Activated CD4-positive, alpha-beta T cell treated with anti-CD3 and anti-CD28 coated beads, Interleukin-2, amount 10 ng/mL, durations not matched to agents 7 days and 5 days (primary cell): ENCODE results near the gene CPA3. TPM values are rescaled to one million over a fixed set of nuclear protein-coding genes. Genes with fewer than 3 reads are reported as not detected.
A peak's percentile ranks its signal among the peaks of the same experiment; 100 is the strongest.

Experiments
- CTCF ChIA-PET: fragments of 350-600 bp; sonication (Branson Sonifier 250); formaldehyde crosslinking; loops from one replicate; lab custom pipeline; 2021; ENCODE audit warnings: antibody characterized with exemption; lab: Charles Lee
- POLR2A ChIA-PET: fragments of 350-600 bp; sonication (Branson Sonifier 250); formaldehyde crosslinking; loops from one replicate; lab custom pipeline; 2021; ENCODE audit warnings: antibody characterized with exemption; lab: Charles Lee
- DNase-seq: peaks from one replicate; pipeline ENCODE4 v3.0.0-alpha.2; 2020
- H3K27ac Mint-ChIP-seq: one replicate; pipeline ENCODE4 v1.8.0; 2021; ENCODE audit warnings: mild to moderate bottlenecking, moderate library complexity, mixed read lengths
- H3K27me3 Mint-ChIP-seq: one replicate; pipeline ENCODE4 v1.8.0; 2021; ENCODE audit warnings: mixed read lengths
- H3K36me3 Mint-ChIP-seq: one replicate; pipeline ENCODE4 v1.8.0; 2021; ENCODE audit warnings: low read depth, mixed read lengths
- H3K4me1 Mint-ChIP-seq: one replicate; pipeline ENCODE4 v1.8.0; 2021; ENCODE audit warnings: mixed read lengths
- H3K4me3 Mint-ChIP-seq: one replicate; pipeline ENCODE4 v1.8.0; 2021; ENCODE audit warnings: mild to moderate bottlenecking, moderate library complexity, mixed read lengths
- H3K9me3 Mint-ChIP-seq: one replicate; pipeline ENCODE4 v1.8.0; 2021; ENCODE audit warnings: mixed read lengths
- total RNA-seq, 2 experiments: library from RNA; stranded (reverse); gene quantifications; one replicate each; pipeline ENCODE4 v1.2.3, GENCODE V29; 2021

Gene CPA3
- total RNA-seq, 2 experiments from 2014 or later = not detected

DNA sequence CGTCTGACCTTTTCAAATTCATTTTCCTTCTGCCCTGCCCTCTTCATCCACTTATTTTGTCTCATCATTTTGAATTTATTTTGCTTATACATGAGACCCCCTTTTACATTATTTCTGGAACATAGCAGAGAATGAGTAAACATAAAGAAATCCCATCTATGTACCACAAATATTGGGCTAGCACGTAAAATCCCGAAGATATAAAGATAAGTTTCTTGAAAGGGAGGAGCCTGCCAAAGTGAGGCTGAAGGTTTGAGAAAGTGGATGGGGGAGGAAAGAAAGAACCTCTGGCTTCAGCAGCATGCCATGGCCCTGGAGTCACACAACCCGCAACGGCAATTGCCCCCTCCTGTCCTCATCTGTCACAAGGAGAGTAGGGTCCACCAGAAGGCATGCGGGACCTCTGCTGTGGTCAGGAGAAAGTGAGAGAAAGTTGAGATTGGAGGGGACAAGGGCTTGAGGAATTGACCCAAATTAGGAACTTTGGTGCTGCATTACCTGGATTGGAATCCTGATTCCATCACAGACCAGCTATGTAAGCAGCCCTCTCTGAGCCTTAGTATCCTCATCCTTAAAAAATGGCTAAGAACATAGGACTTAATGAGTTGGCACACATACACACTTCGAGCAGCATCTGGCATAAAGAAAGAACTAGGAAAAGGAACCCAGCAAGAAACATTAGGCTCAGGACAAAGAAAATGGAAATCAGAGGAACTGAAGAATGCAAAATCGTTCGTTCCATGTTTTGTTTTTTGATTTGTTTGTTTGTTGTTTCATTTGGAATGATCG is 72.6 kb downstream of the CPA3 start:
- Mint-ChIP-seq H3K36me3 (no peaks in the 10 kb centered on the region), H3K4me3 (no peak overlapping the region), H3K27ac (no peak overlapping the region), H3K9me3 (no peaks in the 10 kb centered on the region), H3K4me1 (no peaks in the 10 kb centered on the region), H3K27me3 (peaks cover 26% of the 10 kb centered on the region)
- CTCF ChIA-PET = no interaction called here
- DNase-seq = no peak
- POLR2A ChIA-PET = no interaction called here

- H3K4me3 Mint-ChIP-seq = no peak overlapping the region
- H3K27me3 Mint-ChIP-seq = peaks cover 23% of the 10 kb centered on the region
- ChIA-PET POLR2A (no interaction called here), CTCF (no interaction called here)
- no peaks in the 10 kb centered on the region for H3K9me3 Mint-ChIP-seq
- H3K36me3 Mint-ChIP-seq = no peaks in the 10 kb centered on the region
- no peaks in the 10 kb centered on the region for H3K4me1 Mint-ChIP-seq
- no peak overlapping the region for H3K27ac Mint-ChIP-seq
- DNase-seq = no peak
These were observed 73.2 kb downstream of the CPA3 start for GRCh38 chr3:148938306-148938705.

GRCh38 chr3:148938936-148939335 is 73.8 kb downstream of the CPA3 start:
- no peaks in the 10 kb centered on the region for H3K9me3 Mint-ChIP-seq

GRCh38 chr3:148940983-148941382 is 75.9 kb downstream of the CPA3 start:
- no peak for DNase-seq
- ChIA-PET POLR2A (no interaction called here), CTCF (interaction anchor here (1.7 kb wide), 1 partner anchor 23 kb away, joined by 3 read pairs; no protein-coding TSS in a partner anchor)
- Mint-ChIP-seq H3K4me1 (no peaks in the 10 kb centered on the region), H3K4me3 (no peak overlapping the region), H3K27ac (no peak overlapping the region), H3K36me3 (no peaks in the 10 kb centered on the region), H3K9me3 (no peaks in the 10 kb centered on the region), H3K27me3 (peaks cover 18% of the 10 kb centered on the region)

More at GRCh38 chr3:148938936-148939335, 73.8 kb downstream of the CPA3 start:
- CTCF ChIA-PET = no interaction called here
- Mint-ChIP-seq H3K36me3 (no peaks in the 10 kb centered on the region), H3K27ac (no peak overlapping the region), H3K4me3 (no peak overlapping the region), H3K27me3 (peaks cover 21% of the 10 kb centered on the region), H3K4me1 (no peaks in the 10 kb centered on the region)
- no peak for DNase-seq
- POLR2A ChIA-PET = no interaction called here

DNA sequence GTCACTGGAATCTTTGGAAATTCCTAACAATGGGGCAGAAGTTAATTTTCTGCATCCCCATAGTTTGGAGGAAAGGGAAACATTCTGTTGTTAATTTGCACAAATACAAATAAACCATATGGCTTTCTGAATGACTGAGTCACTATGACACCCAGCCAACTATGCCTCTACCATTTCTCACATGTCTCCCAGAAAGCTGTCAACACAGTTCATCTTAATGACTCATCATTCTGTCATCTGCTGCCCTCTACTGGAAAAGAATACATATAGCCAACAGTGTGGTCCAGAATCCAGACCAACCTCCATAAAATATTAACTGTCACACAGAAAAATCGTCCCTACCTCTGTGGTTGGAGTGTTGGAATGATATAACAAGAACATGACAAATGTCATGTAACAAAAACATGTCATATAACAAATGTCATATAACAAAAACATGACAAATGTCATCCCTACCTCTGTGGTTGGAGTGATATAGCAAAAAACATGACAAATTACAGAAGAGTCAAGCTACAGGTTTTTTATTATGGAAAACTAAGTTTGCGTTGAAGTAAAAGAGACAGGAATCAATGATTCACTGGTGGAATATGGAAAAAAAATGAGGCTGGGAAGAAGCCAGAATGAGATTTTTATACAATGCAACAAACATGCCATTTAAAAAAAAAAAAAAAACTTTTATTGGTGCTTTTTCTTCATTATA is 78.6 kb downstream of the CPA3 start:
- H3K27ac Mint-ChIP-seq = no peak overlapping the region
- ChIA-PET CTCF (no interaction called here), POLR2A (no interaction called here)
- H3K27me3 Mint-ChIP-seq = peaks cover 3% of the 10 kb centered on the region
- no peaks in the 10 kb centered on the region for H3K36me3 Mint-ChIP-seq
- no peaks in the 10 kb centered on the region for H3K4me1 Mint-ChIP-seq
- peak; percentile 34 for DNase-seq
- H3K4me3 Mint-ChIP-seq = no peak overlapping the region
- no peaks in the 10 kb centered on the region for H3K9me3 Mint-ChIP-seq

DNA sequence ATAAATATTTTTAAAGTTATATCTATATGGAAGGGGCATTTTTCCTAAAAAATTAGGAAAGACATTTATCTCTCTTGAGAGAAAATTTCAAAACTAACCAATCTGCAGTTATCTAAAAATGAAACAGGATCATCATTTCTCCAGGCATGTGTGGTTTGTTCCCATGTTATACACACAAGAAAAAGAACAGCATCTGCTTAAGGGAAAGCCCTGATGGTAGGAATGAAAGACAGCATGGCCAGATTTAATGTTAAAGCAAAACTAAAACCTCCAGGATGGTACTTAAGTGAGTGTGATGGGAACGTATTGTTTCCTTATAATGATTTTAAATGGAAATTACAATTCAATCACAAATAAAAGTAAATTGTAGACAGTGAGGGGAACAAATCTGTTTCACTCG is 80.0 kb downstream of the CPA3 start:
- no peak for DNase-seq
- no peaks in the 10 kb centered on the region for H3K36me3 Mint-ChIP-seq
- ChIA-PET POLR2A (no interaction called here), CTCF (no interaction called here)
- H3K27ac Mint-ChIP-seq = no peak overlapping the region
- no peak overlapping the region for H3K4me3 Mint-ChIP-seq
- H3K4me1 Mint-ChIP-seq = no peaks in the 10 kb centered on the region
- no peaks in the 10 kb centered on the region for H3K9me3 Mint-ChIP-seq
- H3K27me3 Mint-ChIP-seq = no peaks in the 10 kb centered on the region

Other genes with a start within 250 kb of the CPA3 start
- not detected for gene AGTR1, start 167.4 kb upstream of the CPA3 start, total RNA-seq
- gene CPB1, start 37.5 kb upstream of the CPA3 start, total RNA-seq = not detected
- 10 to 100 TPM; 32.6 to 38.5 TPM for gene GYG1, start 126.2 kb downstream of the CPA3 start, total RNA-seq
- 10 to 100 TPM; 18.7 to 20.4 TPM for gene HLTF, start 221.2 kb downstream of the CPA3 start, total RNA-seq